Measurements from ENCODE around the gene KRTAP26-1.

- TF ChIP-seq CTCF (IDR thresholded peaks at IDR 0.05) (no peak), ZFX (IDR thresholded peaks at IDR 0.05; ENCODE audit: borderline replicate concordance) (no peak)
Measured at GRCh38 chr21:30329203-30329875, 9.2 kb upstream of the KRTAP26-1 start.
